HG03442 (cell line): ENCODE measurements around the gene MEIOB.
"Not testable (repeated sequence)": the region's sequence is repeated elsewhere in the genome, so short reads cannot be mapped to it uniquely, and the experiment has no call there.

ENCODE experiments used
- ATAC-seq: cut with Tn5 transposase; IDR thresholded peaks from one replicate; pipeline ENCODE4 v1.9.1; 2021; ENCODE audit warnings: mild to moderate bottlenecking, moderate library complexity; ENCODE audit not compliant: unreplicated experiment

The MEIOB gene

DNA sequence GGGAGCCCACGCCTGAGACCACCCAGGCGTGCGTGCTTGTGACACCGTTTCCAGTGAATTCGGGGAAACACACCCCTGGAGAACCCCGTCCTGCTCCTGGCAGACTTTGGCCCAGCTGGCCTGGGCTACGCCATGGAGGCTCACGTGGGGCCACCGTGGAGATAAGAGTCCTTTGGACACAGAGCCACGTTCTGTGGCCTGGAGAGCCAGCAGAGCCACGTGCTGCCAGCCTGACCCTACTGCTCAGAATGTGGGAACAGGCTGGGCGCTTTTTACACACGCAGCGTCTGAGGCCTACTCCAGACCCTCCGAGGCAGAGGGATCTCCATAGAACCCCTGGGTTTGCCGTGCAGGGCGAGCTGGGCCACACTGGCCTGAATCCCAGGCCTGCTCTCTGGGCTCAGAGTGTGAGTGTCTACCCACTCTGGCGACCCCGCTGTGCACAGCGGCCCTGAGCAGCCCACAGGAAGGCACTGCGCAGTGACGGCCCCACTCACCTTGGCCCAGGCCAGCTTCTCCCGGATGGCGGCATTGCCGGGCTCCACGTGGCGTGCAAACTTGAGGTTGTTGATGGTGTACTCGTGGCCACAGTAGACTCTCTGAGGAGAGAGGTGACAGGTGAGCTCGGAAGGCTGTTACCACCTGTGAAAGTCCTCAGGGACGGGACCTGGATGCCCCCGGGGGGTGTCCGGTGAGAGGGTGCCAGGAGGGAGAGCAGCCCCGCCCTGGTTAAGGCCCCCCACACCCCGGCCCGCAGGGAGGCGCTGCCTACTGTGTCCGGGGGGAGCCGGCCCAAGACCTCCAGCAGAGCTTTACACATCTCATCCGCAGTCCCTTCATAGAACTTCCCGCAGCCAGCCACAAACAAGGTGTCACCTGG lies 55.3 kb downstream of the MEIOB start:
- no peak for ATAC-seq

- ATAC-seq = no peak
Observed at GRCh38 chr16:1815461-1815860, 56.5 kb downstream of the MEIOB start.

- ATAC-seq = no peak
Observed at GRCh38 chr16:1812732-1813163, 59.2 kb downstream of the MEIOB start.

GRCh38 chr16:1810536-1810935 lies 61.4 kb downstream of the MEIOB start:
- no peak for ATAC-seq

- no peak for ATAC-seq
Observed at GRCh38 chr16:1810106-1810505, 61.9 kb downstream of the MEIOB start.

- ATAC-seq = no peak
Observed at GRCh38 chr16:1809281-1809801, 62.6 kb downstream of the MEIOB start.

DNA sequence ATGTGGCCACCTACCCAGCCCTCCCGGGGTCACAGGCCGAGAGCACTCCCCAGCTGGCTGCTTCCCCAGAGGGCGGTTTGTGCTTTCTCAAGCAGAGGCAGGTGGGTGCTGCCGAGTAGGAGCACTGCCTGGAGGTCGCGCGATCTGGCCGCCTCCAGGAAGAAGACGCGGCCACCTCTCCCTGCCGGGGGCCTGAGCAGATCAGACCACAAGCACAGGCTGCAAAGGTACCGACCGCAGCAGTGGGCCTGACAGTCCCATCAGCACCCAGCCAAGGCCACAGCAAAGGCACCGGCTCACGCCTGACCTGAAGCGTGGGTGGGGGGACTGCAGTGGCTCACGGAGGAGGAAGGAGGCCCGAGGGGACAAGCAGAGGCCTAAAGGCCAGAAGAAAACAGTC lies 63.3 kb downstream of the MEIOB start:
- ATAC-seq = no peak

- ATAC-seq = no peak
Observed at GRCh38 chr16:1807626-1808025, 64.3 kb downstream of the MEIOB start.

DNA sequence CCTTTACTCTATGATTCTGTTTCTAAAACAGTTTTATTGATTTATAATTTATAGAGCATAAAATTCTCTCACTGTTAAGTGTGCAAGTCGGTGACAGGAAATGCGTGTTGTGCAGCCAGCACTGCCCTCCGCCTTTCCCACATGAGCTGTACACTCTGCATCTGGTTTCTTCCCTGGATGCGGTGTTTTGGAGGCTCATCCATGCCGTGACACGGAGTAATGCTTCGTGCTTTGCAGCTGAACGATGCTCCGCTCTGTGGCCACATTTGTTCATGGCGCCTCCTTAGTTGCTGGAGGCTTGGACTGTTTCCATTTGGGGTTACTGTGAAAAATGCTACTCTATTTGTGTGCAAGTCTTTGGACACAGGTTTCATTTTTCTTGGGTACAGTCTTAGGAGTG lies 71.3 kb downstream of the MEIOB start:
- ATAC-seq = no peak

DNA sequence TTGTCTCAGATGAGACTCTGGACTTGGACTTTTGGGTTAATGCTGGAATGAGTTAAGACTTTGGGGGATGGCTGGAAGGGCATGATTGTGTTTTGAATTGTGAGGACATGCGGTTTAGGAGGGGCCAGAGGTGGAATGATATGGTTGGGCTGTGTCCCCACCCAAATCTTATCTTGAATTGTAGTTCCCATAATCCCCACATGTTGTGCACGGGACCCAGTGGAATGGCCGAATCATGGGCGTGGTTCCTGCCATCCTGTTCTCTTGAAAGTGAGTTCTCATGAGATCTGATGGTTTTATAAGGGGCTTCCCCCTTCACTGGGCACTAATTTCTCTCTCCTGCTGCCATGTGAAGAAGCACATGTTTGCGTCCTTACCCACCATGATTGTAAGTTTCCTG lies 72.7 kb downstream of the MEIOB start:
- not testable (repeated sequence) for ATAC-seq

- ATAC-seq = no peak
Observed at GRCh38 chr16:1794908-1795666, 76.9 kb downstream of the MEIOB start.

DNA sequence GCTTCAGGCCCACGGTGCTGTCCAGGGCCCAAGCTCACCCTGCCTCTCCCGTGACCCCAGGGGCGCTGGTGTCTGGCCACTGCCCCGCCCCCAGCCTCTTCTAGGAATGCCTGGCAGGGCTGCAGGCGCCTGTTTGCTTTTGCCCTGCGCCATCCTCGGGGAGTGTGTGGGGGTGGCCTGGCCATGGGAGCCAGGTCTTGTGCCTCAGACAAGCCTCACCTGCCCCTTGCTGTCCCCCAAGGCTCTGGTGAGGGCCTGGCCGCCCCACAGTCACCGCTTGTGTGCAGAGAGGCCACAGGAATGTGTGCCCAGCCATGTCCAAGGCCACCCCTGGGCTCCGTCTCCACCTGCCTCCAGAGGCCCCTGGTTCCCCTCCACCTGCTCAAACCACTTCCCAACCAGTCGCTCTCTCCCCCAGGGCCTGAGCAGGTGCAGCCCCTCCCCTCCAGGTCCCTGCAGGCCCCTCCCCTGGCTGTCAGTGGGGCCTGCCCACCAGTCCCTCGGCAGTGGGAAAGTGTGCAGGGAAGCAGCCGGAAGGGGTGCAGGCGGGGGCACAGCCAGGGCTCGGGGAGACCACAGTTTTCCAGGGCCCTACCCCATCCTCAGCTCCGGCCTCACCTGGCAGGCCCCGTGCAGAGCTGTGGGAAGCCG lies 77.6 kb downstream of the MEIOB start:
- no peak for ATAC-seq

GRCh38 chr16:1793578-1794220 lies 78.3 kb downstream of the MEIOB start, which contains the start of gene IGFALS:
TSS of gene IGFALS (minus strand) at chr16:1793705. CDS start at chr16:1793652, 53 bp downstream.
- no peak for ATAC-seq

GRCh38 chr16:1792836-1793577 lies 79.0 kb downstream of the MEIOB start:
- ATAC-seq = no peak

GRCh38 chr16:1791943-1792812 lies 79.8 kb downstream of the MEIOB start:
- no peak for ATAC-seq

- ATAC-seq = no peak
Observed at GRCh38 chr16:1791256-1791942, 80.6 kb downstream of the MEIOB start.

DNA sequence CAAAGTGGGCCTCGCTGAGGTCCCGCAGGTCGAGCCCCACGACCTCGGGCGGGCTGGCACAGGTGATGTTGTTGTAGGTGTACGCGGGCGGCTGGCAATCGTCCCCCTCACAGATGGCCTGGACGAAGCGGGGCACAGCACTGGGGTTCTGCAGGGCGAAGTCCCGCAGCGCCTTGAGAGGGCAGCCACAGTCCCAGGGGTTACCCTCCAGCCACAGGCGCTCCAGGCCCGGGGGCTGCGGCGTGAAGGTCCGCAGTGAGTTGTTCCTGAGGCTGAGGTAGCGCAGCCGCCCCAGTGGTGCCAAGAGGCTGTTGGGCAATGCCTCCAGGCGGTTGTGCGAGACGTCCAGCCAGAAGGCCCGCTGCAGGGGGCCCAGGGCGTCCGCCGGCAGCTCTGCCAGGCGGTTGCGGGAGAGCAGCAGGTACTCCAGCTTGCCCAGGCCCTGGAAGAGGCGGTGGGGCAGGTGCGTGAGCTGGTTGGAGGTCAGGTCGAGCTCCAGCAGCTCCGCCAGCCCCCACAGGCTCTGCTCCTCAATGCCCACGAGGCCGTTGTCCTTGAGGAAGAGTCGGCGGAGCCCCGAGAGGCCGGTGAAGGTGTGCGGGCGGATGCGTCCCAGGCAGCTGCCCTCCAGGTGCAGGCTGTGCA lies 81.2 kb downstream of the MEIOB start:
- ATAC-seq = no peak

DNA sequence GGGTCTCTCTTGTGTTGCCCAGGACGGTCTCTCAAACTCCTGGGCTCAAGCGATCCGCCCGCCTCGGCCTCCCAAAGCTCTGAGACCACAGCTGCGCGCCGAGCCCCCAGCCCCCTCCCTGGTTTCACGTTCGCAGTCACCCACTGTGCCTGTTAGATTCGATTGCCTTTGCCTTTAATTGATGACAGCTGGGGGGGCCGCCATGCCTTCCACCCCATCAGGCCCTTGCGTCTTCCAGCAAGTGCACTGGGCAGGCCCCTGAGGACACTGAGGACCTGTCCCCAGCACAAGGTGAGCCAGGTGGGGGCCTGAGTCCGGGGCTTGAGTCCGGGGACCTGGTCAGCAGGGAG lies 81.7 kb downstream of the MEIOB start:
- no peak for ATAC-seq
